OCI-LY3 (cell line): ENCODE measurements around the gene RNF5.

Experiments used
- H2AFZ ChIP-seq: fragments of 200-600, 300-600 bp; shearing (Covaris generic); 2 replicates; pipeline ENCODE4 v1.6.0; 2014; ENCODE audit warnings: antibody characterized with exemption, low read depth, low read length
- H3K27ac ChIP-seq: fragments of 200-600, 300-600 bp; sonication (generic); 2 replicates; pipeline ENCODE4 v1.5.1; 2014; ENCODE audit warnings: mild to moderate bottlenecking, low read length, moderate library complexity, mixed read lengths
- H3K27me3 ChIP-seq: fragments of 200-600, 300-600 bp; sonication (generic); 2 replicates; pipeline ENCODE4 v1.6.1; 2014; ENCODE audit warnings: low read depth, low read length, mixed read lengths
- H3K36me3 ChIP-seq: fragments of 200-600, 300-600 bp; sonication (generic); replicated peaks from 2 replicates; pipeline ENCODE3; 2014; ENCODE audit warnings: low read depth, low read length, mixed read lengths
- H3K4me1 ChIP-seq: fragments of 300-600, 200-600 bp; sonication (generic); 2 replicates; pipeline ENCODE4 v1.6.1; 2014; ENCODE audit warnings: low read length, mixed read lengths
- H3K4me2 ChIP-seq: fragments of 200-600, 300-600 bp; sonication (generic); 2 replicates; pipeline ENCODE4 v1.6.1; 2014; ENCODE audit warnings: low read length, mixed read lengths
- H3K4me3 ChIP-seq: fragments of 300-600, 200-600 bp; sonication (generic); 2 replicates; pipeline ENCODE4 v1.5.1; 2014; ENCODE audit warnings: antibody characterized with exemption, mild to moderate bottlenecking, low read length, moderate library complexity
- H3K79me2 ChIP-seq: fragments of 300-600, 200-600 bp; shearing (Covaris generic); 2 replicates; pipeline ENCODE4 v1.6.1; 2014; ENCODE audit warnings: mild to moderate bottlenecking, low read length, mixed read lengths
- H3K9ac ChIP-seq: fragments of 300-600, 200-600 bp; shearing (Covaris generic); 2 replicates; pipeline ENCODE4 v1.6.0; 2014; ENCODE audit warnings: mild to moderate bottlenecking, low read length, moderate library complexity
- H3K9me3 ChIP-seq: fragments of 200-600, 300-600 bp; shearing (Covaris generic); 2 replicates; pipeline ENCODE4 v1.6.1; 2014; ENCODE audit warnings: low read length, mixed read lengths; ENCODE audit not compliant: insufficient read depth
- H4K20me1 ChIP-seq: fragments of 200-600, 300-600 bp; sonication (generic); 2 replicates; pipeline ENCODE4 v1.6.1; 2016; ENCODE audit warnings: low read length, mixed read lengths; ENCODE audit not compliant: insufficient read depth
- EZH2phosphoT487 ChIP-seq: fragments of 200-600 bp; shearing (Covaris generic); IDR thresholded peaks from 2 replicates; pipeline ENCODE4 v1.6.1; 2018; ENCODE audit warnings: antibody characterized with exemption, mixed run types, low read depth
- TF ChIP-seq, protein P1 (sequence below): fragments of 200-600, 300-600 bp; sonication (generic); IDR thresholded peaks from 2 replicates; pipeline ENCODE4 v1.5.1; 2014; ENCODE audit warnings: antibody characterized with exemption, low read length, low read depth

RNF5 gene, protein sequence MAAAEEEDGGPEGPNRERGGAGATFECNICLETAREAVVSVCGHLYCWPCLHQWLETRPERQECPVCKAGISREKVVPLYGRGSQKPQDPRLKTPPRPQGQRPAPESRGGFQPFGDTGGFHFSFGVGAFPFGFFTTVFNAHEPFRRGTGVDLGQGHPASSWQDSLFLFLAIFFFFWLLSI

DNA sequence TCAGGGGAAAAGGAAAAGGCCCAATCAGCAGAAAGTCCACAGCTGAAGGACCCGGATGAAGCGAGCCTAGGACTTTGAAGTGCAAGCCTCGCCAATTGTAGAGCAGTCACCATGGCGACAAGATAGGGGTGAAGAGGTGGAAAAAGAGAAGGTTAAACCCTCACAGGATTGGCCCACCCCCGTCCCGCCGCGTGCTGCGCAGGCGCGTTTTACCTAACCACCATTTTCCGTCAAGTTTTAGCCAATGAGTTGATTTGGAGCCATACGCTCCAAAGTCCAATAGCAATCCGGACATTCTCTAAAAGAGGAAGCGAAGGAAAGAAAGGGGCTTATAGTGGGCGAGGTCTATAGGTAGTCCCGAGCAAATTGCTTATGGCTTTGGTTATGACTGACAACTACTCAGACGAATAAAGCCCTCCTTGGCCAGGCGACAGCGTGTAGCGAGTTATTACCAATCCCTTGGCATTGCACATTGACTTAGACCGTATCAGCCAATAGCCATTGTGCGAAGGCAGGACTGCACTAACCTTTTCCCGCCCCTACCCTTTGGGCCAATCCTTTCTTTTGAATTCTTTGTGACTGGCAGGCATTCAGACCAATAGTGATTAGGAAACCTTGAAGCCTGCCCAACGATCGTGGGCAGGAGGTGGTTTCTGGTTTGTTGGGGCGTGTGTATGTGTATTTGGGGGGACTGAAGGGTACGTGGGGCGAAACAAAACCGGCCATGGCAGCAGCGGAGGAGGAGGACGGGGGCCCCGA lies at the start of gene RNF5:
TSS of gene RNF5 (plus strand) at position 618 of the 759 bp plus-strand sequence. CDS start at position 725, 107 bp downstream.
- Histone ChIP-seq H2AFZ (no peak within 1 kb of the TSS; the same call in 1 of the 2 replicates), H3K27me3 (no peaks in the 10 kb centered on the region), H3K36me3 (peaks cover 6% of the 10 kb centered on the region), H3K9ac (peak within 1 kb of the TSS; percentile 90), H3K27ac (peak within 1 kb of the TSS; percentile 90), H3K4me3 (peak within 1 kb of the TSS; percentile 99), H3K4me1 (peaks cover 22% of the 10 kb centered on the region), H4K20me1 (no peaks in the 10 kb centered on the region), H3K79me2 (peaks cover 26% of the 10 kb centered on the region), H3K9me3 (no peaks in the 10 kb centered on the region), H3K4me2 (peak within 1 kb of the TSS; percentile 98)
- TF ChIP-seq, protein P1, sequence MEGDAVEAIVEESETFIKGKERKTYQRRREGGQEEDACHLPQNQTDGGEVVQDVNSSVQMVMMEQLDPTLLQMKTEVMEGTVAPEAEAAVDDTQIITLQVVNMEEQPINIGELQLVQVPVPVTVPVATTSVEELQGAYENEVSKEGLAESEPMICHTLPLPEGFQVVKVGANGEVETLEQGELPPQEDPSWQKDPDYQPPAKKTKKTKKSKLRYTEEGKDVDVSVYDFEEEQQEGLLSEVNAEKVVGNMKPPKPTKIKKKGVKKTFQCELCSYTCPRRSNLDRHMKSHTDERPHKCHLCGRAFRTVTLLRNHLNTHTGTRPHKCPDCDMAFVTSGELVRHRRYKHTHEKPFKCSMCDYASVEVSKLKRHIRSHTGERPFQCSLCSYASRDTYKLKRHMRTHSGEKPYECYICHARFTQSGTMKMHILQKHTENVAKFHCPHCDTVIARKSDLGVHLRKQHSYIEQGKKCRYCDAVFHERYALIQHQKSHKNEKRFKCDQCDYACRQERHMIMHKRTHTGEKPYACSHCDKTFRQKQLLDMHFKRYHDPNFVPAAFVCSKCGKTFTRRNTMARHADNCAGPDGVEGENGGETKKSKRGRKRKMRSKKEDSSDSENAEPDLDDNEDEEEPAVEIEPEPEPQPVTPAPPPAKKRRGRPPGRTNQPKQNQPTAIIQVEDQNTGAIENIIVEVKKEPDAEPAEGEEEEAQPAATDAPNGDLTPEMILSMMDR, result no peak
- no peak for TF ChIP-seq EZH2phosphoT487

DNA sequence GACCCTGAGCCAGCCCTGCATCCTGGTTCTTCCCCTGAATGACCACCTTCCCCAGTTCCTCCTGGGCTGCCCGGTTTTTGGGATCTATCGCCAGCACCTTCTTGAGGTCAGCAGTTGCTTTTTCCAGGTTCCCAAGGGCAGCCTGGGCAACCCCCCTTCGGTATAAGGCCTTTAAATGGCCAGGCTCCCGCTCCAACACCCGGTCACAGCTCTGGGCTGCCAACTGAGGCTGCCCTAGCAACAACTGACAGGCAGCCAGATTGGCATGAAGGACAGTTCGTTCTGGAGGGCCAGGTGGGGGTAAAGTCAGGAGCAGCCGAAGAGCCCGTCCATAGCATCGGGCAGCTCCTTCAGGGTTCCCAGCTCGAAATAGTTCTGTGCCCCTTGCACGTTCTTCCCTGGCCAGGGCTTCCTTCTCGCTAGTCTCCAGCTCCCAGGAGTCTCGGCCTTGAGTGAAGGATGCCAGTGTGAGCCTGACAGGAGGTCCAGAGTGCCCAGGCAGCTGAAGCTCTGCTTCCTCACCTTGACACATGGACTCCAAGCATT lies 49.4 kb upstream of the RNF5 start:
- Histone ChIP-seq H3K4me2 (peak overlapping the region; percentile 92), H3K36me3 (peaks cover 3% of the 10 kb centered on the region), H3K27ac (no peak overlapping the region), H3K9me3 (no peaks in the 10 kb centered on the region), H3K9ac (peak overlapping the region; percentile 80; the same call in 1 of the 2 replicates), H4K20me1 (no peaks in the 10 kb centered on the region), H3K4me1 (peaks cover 18% of the 10 kb centered on the region), H2AFZ (no peak overlapping the region), H3K79me2 (peaks cover 20% of the 10 kb centered on the region), H3K27me3 (no peaks in the 10 kb centered on the region), H3K4me3 (peak overlapping the region; percentile 91)
- TF ChIP-seq EZH2phosphoT487, result no peak
- TF ChIP-seq, protein P1, result no peak

- peaks cover 20% of the 10 kb centered on the region for H3K79me2 ChIP-seq
- no peaks in the 10 kb centered on the region for H3K27me3 ChIP-seq
- peak overlapping the region; percentile 62 for H3K27ac ChIP-seq
- H3K9ac ChIP-seq, result peak overlapping the region; percentile 80
- H3K36me3 ChIP-seq, result peaks cover 3% of the 10 kb centered on the region
- H3K4me2 ChIP-seq, result peak overlapping the region; percentile 92
- H2AFZ ChIP-seq, result peak overlapping the region; percentile 74
- no peaks in the 10 kb centered on the region for H4K20me1 ChIP-seq
- no peaks in the 10 kb centered on the region for H3K9me3 ChIP-seq
- H3K4me1 ChIP-seq, result peaks cover 18% of the 10 kb centered on the region
- peak overlapping the region; percentile 91 for H3K4me3 ChIP-seq
- TF ChIP-seq EZH2phosphoT487, result no peak
- TF ChIP-seq, protein P1, result no peak
These were observed 48.7 kb upstream of the RNF5 start for GRCh38 chr6:32129297-32130088.
